Measurements from ENCODE around the gene AHNAK2.

DNA sequence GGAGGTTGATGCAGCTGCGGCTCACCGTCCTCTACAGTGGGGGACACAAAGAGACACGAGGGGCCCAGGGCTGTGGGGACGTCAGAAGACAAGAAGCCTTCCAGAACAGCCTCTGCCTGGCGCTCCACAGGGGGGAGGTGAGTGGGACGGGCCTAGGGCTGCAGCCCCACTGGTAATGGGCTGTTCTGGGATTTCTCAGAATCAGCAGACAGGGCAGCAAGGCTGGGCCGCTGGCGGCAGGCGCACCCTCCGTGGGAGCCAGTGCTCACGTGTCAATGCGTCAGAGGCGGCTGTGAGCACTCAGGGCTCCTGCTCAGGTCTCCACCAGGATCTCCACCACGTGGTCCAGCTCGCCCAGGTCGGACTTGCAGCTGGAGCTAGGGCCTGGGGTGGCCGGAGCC lies 32.7 kb upstream of the AHNAK2 start:
- TF ChIP-seq CTCF (conservative IDR thresholded peaks at IDR 0.05) (no peak), ZFX (IDR thresholded peaks at IDR 0.05) (no peak)
